SH-SY5Y (cell line): ENCODE results near the gene SUN3.

ENCODE experiments used
- GATA2 ChIP-seq: IDR thresholded peaks from 2 replicates; pipeline ENCODE4 v1.6.1; 2011; ENCODE audit warnings: mild to moderate bottlenecking, low read depth, low read length
- GATA3 ChIP-seq: IDR thresholded peaks from 2 replicates; pipeline ENCODE4 v1.6.1; 2011; ENCODE audit warnings: low read depth, mild to moderate bottlenecking, low read length, moderate library complexity

The SUN3 gene

GRCh38 chr7:48004032-48004431, 24.9 kb downstream of the SUN3 start:
- TF ChIP-seq GATA2 (no peak), GATA3 (no peak)

GRCh38 chr7:47999413-47999812, 29.5 kb downstream of the SUN3 start:
- TF ChIP-seq GATA2 (no peak), GATA3 (no peak)

GRCh38 chr7:47992446-47992845, 36.5 kb downstream of the SUN3 start:
- no peak for TF ChIP-seq GATA3
- TF ChIP-seq GATA2, result no peak

DNA sequence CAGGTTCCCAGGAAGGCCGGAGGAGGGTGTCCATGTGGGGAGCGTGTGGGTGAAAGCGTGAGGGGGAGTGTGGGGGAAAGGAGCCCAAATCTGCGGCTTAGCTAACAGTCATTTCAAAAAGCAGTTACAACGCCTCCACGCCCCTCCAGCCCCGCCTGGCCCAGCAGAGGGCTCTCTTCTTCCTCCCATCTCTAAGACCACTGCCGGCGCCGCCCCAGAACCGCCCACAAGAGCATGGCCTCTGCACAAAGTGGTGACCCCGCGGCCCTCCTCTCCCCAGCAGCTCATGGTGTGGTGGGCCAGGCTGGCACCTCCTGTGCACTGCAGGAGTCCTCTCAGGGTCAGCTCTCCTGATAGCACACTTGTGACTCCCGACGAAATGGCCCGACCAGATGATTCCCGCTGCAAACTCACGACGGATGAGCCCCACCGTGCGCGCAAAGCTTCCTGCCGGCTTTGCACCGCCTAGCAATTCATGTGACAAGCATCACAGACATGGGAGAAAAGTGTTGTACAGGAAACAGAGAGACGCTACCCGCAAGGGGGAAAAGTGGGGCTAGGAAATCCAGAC, 37.1 kb downstream of the SUN3 start:
- no peak for TF ChIP-seq GATA2
- no peak for TF ChIP-seq GATA3

DNA sequence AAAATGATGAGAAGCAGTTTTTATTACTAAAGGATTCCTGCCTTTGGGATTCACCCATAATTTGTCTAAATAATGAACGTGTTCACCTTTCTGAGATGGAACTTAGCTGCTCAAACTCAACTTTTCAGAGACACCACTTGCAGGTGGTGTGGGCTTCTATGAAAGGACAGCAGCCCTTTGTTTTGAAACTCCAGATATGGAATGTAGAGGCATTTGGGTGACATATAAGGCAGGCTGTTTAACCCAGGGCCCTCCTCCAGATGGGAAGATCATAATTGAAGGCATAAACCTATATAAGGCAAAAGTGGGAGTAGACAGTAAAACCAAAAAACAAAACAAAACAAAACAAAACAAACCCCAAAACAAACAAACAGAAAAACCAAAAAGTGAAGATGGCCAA, 37.6 kb downstream of the SUN3 start:
- TF ChIP-seq GATA2 (no peak), GATA3 (no peak)

- TF ChIP-seq GATA2 (no peak), GATA3 (no peak)
Observed at GRCh38 chr7:47990592-47990991, 38.3 kb downstream of the SUN3 start.

GRCh38 chr7:47988496-47989386, 40.2 kb downstream of the SUN3 start:
- TF ChIP-seq GATA2, result no peak
- no peak for TF ChIP-seq GATA3

DNA sequence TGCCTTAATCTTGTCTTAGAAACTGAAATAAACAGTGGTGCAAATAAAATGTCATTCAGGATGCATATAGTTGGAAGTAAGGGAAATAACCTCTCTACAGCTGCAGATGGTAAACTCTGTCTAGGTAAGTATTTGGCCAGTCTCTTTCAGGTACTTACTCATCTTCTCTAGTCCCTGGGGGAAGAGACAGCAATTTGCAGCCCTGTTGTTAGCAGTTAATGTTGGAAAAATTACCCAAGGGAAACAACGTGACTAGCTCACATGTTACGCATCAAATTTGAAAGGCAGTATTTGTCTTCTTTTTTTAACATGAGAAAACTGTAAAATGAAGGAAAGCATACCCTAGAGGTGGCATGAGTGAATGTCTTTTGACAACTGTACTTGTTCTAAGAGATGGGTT, 46.3 kb downstream of the SUN3 start:
- TF ChIP-seq GATA2 (no peak), GATA3 (no peak)

DNA sequence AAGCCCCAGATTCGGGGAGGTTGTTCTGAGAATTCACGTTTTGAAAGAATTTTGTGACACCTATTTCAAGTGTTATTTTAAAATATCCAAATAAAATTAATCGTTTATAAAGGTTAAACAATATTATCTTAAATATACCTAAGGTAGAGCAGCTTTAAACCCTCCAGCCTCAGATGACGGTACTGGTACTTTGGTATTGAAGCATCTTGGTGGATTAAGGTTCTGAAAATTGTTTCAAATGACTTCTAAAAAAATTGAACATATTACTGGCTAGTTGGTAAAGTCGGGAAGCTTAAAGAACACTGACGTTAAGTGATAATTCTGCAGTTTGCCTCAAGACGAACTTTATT, 49.1 kb downstream of the SUN3 start:
- TF ChIP-seq GATA2, result no peak
- TF ChIP-seq GATA3, result no peak

- no peak for TF ChIP-seq GATA3
- peak; percentile 68 for TF ChIP-seq GATA2
Observed at GRCh38 chr7:47979145-47979831, 49.6 kb downstream of the SUN3 start, which contains the start of gene HUS1. Gene HUS1 (minus strand): TSS chr7:47979615. CDS start chr7:47979519, 96 bp downstream.

DNA sequence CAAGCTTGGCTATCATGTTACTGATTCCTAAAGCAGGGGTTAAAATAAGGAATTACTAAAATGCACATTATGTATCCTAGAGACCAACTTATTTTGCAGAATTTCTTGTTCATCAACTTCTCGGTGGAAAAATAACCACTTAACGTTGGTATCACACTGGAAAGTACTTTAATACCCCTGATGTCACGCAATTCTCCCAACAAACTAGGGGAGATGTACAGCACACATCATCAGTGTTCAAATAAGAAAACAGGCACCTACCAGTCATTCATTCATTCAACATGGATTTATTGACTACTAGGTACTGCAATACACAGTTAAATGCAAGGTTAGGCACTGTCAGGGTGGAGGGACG, 50.1 kb downstream of the SUN3 start:
- TF ChIP-seq GATA3 (no peak), GATA2 (no peak)

DNA sequence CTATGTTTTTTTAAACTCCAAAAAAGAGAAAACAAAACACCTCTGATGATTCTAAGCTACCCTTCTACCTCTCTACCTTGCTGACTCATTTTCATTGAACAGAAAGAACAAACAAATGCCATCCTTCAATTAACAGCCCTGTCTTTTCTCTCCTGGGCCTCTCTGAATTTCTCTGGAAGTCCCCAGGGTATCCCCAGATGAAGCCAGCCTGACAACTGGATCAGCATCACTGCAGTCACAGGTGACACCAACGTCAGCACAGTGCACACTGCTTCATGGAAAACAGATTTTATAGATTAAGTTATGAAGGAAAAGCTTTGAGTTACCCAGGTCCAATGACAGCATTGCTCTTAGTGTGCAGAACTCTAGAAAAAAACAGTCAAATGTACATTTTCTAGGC, 55.2 kb downstream of the SUN3 start:
- TF ChIP-seq GATA2, result no peak
- no peak for TF ChIP-seq GATA3

DNA sequence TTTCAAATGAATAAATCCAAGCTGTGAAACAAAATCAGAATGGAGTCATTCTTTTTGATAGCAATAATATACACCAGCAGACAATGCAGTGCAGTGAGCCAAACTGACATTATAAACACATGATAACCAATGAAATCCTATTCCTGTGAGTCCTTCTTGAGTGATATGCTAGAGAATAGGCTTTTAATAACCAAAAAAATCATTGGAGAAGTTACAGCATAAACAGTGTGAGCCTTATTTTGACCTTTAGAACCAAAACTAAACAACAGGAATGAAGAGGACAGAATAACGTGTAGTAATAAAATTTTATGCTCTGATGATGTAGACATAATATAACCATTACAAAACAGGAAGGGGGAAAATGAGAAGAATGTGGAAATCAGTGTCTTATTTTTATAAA, 58.1 kb downstream of the SUN3 start:
- no peak for TF ChIP-seq GATA3
- no peak for TF ChIP-seq GATA2

- no peak for TF ChIP-seq GATA3
- TF ChIP-seq GATA2, result no peak
Observed at GRCh38 chr7:47968847-47969774, 59.8 kb downstream of the SUN3 start.

DNA sequence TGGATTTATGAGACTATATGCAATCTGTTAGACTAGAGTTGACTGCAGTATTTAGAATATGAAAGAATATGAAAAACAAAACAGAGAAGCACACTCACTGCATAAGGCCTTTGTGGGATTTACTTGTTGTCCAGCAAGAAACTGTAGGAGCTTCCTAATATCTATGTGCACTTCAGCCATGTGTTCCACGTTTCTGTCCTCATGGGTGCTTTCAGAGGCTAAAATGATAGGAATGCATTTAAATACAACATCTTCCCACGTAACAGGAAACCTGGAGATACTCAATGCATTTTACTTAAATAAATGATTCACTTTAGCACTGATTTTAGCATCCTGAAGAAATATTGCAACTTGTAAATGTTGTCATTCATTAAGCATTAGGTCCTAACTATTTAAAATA, 61.2 kb downstream of the SUN3 start:
- TF ChIP-seq GATA2 (no peak), GATA3 (no peak)
